ENCODE data around the gene MAGI1.

The MAGI1 gene

DNA sequence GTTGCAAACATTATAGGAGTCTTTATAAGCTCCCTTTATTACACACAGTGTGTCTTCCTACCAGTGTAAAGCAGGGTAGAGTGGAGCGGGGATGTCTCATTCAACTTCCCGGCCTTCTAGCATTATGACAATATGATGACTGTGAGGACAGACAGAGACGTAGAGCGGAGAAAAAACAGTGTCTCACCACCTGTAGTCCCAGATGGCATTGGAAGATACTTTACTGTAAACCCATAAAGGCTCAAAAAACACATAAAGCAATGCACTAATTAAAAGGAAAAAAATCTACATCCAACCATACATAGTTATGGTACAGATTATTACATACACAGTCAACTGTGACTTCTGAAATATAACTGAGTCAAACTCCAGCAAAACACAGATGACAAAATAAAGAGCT, 383.7 kb downstream of the MAGI1 start:
- no peak for DNase-seq (ENCODE audit: extremely low read depth, low read depth)

DNA sequence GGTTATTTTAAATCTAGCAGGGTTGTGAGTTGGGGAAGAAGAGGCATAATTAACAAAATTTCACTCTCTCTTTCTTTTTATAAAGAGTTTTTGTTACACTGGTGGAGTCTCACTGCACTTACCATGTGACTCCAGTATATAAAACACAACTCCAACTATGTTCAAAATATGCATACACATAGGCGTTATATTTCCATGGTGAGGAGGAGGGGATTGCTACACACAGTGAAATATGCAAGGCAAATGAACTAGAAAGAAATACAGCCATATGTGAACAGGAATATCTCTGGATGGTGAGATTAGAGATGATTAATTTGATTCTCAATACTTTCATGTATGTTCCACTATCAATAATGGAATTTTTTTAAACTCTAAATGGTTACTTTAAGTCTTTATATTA, 385.0 kb downstream of the MAGI1 start:
- DNase-seq (ENCODE audit: extremely low read depth, low read depth), result no peak
- TF ChIP-seq, protein P1, sequence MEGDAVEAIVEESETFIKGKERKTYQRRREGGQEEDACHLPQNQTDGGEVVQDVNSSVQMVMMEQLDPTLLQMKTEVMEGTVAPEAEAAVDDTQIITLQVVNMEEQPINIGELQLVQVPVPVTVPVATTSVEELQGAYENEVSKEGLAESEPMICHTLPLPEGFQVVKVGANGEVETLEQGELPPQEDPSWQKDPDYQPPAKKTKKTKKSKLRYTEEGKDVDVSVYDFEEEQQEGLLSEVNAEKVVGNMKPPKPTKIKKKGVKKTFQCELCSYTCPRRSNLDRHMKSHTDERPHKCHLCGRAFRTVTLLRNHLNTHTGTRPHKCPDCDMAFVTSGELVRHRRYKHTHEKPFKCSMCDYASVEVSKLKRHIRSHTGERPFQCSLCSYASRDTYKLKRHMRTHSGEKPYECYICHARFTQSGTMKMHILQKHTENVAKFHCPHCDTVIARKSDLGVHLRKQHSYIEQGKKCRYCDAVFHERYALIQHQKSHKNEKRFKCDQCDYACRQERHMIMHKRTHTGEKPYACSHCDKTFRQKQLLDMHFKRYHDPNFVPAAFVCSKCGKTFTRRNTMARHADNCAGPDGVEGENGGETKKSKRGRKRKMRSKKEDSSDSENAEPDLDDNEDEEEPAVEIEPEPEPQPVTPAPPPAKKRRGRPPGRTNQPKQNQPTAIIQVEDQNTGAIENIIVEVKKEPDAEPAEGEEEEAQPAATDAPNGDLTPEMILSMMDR (IDR thresholded peaks at IDR 0.05; ENCODE audit: low read depth, low read length), result no peak

More for the DNA sequence above, 383.7 kb downstream of the MAGI1 start:
- TF ChIP-seq, protein P1 (IDR thresholded peaks at IDR 0.05; ENCODE audit: low read depth, low read length), result no peak

DNA sequence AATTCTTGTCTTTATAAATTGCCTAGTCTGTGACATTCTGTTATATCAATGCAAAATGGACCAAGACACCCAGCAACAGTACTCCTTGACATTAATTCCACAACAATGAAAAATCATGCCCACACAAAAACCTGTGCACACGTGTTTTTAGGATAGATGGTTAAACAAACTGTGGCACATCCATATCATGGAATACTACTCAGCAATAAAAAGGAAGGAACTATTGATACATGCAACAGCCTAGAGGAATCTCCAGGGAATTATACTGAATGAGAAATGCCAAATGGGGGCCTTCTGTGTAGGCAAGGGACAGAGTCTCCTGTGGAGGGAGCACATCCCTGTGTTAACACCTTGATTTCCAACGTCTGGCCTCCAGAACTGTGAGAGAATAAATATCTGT, 388.5 kb downstream of the MAGI1 start:
- DNase-seq (ENCODE audit: extremely low read depth, low read depth), result no peak
- TF ChIP-seq, protein P1 (IDR thresholded peaks at IDR 0.05; ENCODE audit: low read depth, low read length), result no peak

DNA sequence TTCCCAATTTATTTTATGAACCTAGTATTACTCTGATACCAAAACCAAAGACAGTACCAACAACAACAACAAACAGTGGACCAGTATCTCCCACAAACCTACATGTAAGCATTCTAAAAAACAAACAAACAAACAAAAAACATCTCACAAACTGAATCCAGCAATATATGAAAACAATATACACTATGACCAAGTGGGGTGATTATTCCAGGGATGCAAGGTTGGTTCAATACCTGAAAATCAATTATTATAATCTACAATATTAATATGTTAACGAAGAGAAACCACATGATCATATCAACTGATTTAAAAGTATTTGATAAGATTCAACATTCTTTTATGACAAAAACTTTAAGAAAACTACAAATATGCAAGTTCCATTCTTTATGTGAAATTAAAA, 391.3 kb downstream of the MAGI1 start:
- no peak for DNase-seq (ENCODE audit: extremely low read depth, low read depth)
- TF ChIP-seq, protein P1 (IDR thresholded peaks at IDR 0.05; ENCODE audit: low read depth, low read length), result no peak

DNA sequence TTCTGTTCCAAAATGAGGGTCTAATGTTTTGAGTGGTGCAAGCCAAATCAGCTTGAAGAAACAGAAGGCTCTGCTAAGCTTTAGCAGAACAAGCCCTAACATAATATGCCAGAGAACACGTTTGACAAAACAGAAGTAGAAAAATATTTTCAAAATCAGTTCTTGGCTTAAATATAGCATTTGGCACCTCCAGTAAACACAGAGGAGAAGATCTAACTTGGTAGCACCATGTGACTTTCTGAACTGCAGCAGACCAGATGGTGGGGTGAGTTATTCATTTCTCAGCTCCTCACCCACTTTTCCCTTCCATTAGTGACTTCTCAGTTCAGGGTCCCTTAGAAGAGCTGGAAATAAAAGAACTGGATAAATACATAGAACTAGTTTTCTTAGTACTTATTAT, 395.8 kb downstream of the MAGI1 start:
- no peak for DNase-seq (ENCODE audit: extremely low read depth, low read depth)
- TF ChIP-seq, protein P1 (IDR thresholded peaks at IDR 0.05; ENCODE audit: low read depth, low read length), result no peak

DNA sequence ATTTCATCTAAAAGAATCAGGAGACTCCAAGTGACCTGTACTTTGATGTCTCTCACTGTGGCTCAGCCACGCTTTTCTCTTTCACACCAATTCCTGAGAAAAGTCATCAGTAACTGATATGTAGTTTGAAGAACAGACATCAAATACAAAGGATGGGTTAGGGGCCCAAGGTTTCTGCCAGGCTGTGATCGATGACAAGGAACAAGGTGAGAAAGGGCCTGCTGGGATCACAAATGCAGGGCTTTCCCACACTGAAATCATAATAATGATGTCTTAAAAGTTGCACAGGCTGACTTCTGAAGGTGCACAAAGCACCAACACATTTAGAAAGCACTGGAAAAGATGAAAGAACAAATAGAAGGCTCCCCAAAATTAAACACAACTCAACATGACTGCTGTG, 396.9 kb downstream of the MAGI1 start:
- DNase-seq (ENCODE audit: extremely low read depth, low read depth), result no peak
- TF ChIP-seq, protein P1 (IDR thresholded peaks at IDR 0.05; ENCODE audit: low read depth, low read length), result no peak

DNA sequence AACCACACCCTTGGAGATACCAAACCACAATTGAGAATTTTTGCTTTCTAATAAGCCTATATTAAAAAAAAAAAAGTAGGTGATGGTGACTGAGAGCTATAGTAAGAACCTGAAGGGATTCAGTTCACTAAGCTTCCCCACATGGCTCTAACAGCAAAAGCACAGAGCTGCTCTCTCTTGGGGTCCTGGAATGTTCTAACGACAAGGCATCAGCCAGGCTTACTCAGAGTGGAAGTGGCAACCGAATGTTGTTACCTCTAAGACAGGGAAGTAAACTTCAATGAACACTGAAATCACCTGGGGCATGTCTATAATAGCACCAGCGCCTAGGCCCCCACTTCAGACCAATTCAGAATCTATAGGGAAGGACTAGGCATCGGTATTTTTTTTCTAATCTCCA, 397.7 kb downstream of the MAGI1 start:
- TF ChIP-seq, protein P1 (IDR thresholded peaks at IDR 0.05; ENCODE audit: low read depth, low read length), result no peak
- no peak for DNase-seq (ENCODE audit: extremely low read depth, low read depth)
